ENCODE data around the gene MYB. TPM values are rescaled to one million over a fixed set of nuclear protein-coding genes. Genes with fewer than 3 reads are reported as not detected.

The MYB gene
- total RNA-seq, 2 donors from 2014 or later: 4.3 to 7.2 TPM

DNA sequence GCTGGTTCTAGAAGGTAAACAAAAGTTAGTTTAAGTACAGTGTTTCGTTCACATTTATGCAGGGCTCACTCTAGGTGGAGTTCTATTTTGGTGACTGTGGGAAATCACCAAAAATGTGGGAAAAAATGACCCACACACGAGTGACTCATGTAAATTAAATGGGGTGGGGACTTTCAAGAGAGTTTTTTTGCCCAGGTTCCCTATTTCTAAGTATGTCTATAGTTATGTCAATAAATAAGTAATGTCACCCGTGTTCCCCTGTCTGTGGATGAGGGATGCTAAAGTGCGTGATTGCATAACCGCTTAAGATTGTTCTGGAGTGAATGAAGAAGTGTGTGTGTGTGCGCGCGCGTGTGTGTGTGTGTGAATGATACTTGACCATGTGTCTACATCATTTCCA lies 69.1 kb downstream of the MYB start:
- H3K27me3 ChIP-seq (replicated peaks; ENCODE audit: insufficient read depth): no peaks in the 10 kb centered on the region
- 90% methylated on average over 9 of the region's 9 CpGs for WGBS
- intact Hi-C loops (cut with DNase I): no loop called here

DNA sequence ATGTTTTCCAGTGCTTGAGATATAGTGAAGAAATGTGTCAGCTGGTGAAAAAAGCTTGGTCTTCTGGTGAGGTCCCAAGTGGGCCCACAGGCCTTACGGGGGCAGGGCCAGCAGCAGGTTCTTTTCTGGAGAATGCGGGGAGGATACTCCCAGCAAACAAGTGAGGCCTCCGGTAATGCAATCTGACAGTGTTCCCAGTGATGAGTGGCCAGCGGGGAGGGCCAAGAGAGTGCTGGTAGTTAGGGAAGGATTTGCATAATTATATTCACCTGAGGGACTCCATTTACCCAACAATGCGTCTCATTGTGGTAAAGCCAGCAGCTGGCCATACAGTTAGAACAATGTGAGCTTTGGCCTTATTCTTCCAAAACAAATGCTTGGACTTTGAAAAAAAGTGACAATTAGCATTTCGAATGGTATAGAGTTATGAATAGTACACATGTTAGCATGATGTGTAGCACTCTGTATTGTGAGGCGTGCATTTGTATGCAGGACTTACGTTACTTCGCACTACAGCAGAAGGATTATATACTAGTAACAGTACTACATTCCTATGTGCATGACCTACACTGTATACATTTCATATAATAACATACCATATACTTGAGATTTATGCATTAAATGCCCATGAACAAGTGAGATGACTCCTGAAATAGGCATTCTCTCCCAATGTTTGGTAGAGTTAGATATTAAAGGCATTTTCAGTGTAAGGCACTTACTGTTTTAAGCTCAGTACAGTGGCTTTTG lies 69.8 kb downstream of the MYB start:
- WGBS: 89% methylated on average over 9 of the region's 9 CpGs
- Histone ChIP-seq H3K36me3 (no peaks in the 10 kb centered on the region), H3K4me3 (no peak overlapping the region), H3K9me3 (no peaks in the 10 kb centered on the region), H3K27ac (no peak overlapping the region), H3K27me3 (replicated peaks; ENCODE audit: insufficient read depth) (no peaks in the 10 kb centered on the region), H3K4me1 (replicated peaks) (no peaks in the 10 kb centered on the region)
- no peak for TF ChIP-seq POLR2A (IDR thresholded peaks at IDR 0.05)
- TF ChIP-seq, protein P1, sequence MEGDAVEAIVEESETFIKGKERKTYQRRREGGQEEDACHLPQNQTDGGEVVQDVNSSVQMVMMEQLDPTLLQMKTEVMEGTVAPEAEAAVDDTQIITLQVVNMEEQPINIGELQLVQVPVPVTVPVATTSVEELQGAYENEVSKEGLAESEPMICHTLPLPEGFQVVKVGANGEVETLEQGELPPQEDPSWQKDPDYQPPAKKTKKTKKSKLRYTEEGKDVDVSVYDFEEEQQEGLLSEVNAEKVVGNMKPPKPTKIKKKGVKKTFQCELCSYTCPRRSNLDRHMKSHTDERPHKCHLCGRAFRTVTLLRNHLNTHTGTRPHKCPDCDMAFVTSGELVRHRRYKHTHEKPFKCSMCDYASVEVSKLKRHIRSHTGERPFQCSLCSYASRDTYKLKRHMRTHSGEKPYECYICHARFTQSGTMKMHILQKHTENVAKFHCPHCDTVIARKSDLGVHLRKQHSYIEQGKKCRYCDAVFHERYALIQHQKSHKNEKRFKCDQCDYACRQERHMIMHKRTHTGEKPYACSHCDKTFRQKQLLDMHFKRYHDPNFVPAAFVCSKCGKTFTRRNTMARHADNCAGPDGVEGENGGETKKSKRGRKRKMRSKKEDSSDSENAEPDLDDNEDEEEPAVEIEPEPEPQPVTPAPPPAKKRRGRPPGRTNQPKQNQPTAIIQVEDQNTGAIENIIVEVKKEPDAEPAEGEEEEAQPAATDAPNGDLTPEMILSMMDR (IDR thresholded peaks at IDR 0.05): no peak
- no peak for DNase-seq (ENCODE audit: low spot score)
- intact Hi-C loops (cut with DNase I): no loop called here

More for the DNA sequence above, 69.1 kb downstream of the MYB start:
- H3K27ac ChIP-seq: no peak overlapping the region
- DNase-seq (ENCODE audit: low spot score): no peak
- no peaks in the 10 kb centered on the region for H3K9me3 ChIP-seq
- H3K4me3 ChIP-seq: no peak overlapping the region
- TF ChIP-seq, protein P1 (IDR thresholded peaks at IDR 0.05): no peak
- TF ChIP-seq POLR2AphosphoS5 (IDR thresholded peaks at IDR 0.05) (no peak), POLR2A (IDR thresholded peaks at IDR 0.05) (no peak)
- no peaks in the 10 kb centered on the region for H3K36me3 ChIP-seq
- H3K4me1 ChIP-seq (replicated peaks): no peaks in the 10 kb centered on the region

DNA sequence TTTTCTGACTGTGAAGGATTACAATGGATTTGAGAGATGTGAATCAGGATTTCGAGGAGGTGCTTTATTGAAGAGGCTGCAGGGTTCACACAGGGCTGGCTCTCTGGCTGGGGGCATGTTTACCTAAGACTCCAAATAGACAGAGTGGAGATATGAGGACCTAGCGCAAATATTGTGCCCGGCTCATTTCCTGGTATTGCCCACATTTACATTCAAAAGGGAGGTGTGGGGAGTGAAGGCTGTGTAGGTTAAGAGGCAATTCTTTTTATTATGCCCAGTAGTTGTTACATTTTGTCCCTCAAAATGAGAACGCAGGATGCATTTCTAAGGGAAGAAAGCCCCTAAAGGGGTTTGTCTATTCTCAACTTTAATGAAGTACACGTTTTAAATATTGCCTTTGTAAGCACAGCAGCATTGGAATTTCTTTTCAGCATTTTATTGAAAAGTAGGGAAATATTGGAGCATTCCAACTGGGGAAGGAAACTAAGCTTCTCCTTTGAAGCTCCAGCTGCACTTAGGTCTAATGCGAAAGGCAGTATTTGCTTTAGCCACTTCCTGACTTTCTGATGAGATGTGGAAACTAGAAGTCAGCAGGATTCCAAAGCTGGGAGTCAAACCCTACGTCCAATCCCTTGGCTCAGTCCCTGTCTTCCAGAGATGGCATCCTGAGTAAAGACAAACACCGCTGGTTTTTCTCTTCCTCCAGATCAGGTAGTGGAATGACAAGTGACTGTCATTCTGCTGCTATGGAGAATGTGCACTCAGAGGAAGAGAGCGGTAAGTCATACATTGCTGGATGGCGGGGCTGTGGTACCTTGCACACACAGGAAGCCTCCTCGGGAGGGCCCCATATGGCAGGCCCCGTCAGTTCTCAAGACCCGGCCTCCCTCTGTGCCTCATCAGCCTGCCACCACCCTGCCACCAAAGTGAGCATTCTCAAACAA lies 70.7 kb downstream of the MYB start:
- no peaks in the 10 kb centered on the region for H3K27me3 ChIP-seq (replicated peaks; ENCODE audit: insufficient read depth)

DNA sequence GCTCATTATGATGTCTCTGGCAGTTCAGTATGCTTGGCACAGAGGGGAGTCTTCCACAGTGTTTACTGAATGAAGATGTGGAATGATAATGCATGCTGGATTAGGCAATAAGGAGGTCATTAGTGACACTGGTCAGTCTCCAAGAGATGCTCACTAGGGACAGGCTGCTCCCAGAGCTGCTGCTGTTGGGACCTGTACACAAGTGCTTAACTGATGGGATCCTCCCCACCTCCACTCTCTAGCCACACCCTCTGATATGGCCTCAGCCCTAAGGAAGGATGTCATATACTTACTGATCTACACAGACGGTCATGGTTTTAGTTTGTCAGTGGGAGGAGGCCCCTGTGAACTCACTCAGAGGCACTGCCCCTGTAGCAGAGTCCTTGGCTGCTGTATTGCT lies 73.4 kb downstream of the MYB start:
- H3K4me1 ChIP-seq (replicated peaks): no peaks in the 10 kb centered on the region
- H3K27me3 ChIP-seq (replicated peaks; ENCODE audit: insufficient read depth): no peaks in the 10 kb centered on the region
- WGBS: 50% methylated on average over 1 of the region's 1 CpG
- no peak for TF ChIP-seq POLR2AphosphoS5 (IDR thresholded peaks at IDR 0.05)
- TF ChIP-seq, protein P1 (IDR thresholded peaks at IDR 0.05): no peak
- no peak for TF ChIP-seq POLR2A (IDR thresholded peaks at IDR 0.05)
- no peaks in the 10 kb centered on the region for H3K36me3 ChIP-seq
- no peak overlapping the region for H3K27ac ChIP-seq
- H3K4me3 ChIP-seq: no peak overlapping the region
- intact Hi-C loops (cut with DNase I): no loop called here
- no peaks in the 10 kb centered on the region for H3K9me3 ChIP-seq
- no peak for DNase-seq (ENCODE audit: low spot score)

More for the DNA sequence above, 70.7 kb downstream of the MYB start:
- Histone ChIP-seq H3K36me3 (no peaks in the 10 kb centered on the region), H3K4me3 (no peak overlapping the region), H3K4me1 (replicated peaks) (no peaks in the 10 kb centered on the region), H3K9me3 (no peaks in the 10 kb centered on the region), H3K27ac (no peak overlapping the region)
- WGBS: 62% methylated on average over 13 of the region's 13 CpGs
- intact Hi-C loops (cut with DNase I): no loop called here
- no peak for DNase-seq (ENCODE audit: low spot score)
- TF ChIP-seq POLR2AphosphoS5 (IDR thresholded peaks at IDR 0.05) (no peak), POLR2A (IDR thresholded peaks at IDR 0.05) (no peak)
- TF ChIP-seq, protein P1 (IDR thresholded peaks at IDR 0.05): no peak

Measured in prostate gland (tissue), 2 donors.